ENCODE measurements around the gene FAM20A.

FAM20A gene

DNA sequence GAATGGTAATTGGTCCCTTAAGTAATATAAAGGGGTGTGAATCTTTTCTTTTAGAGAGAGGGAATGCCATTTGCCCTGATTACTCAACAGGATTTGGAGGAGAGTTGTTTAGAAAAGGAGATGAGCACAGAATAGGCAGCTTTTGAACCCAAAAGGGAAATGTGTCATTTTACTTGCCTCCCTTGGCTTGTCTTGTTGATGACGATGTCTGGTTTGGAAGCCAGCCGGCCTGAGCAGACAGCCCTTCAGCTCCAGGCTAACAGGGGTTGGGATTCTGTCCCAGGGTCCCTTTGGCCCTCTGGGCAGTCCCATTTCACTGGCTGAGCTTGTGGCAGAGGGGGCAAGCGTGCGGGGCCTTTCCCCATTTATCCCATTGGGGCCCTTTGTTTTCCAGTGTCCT is 111.2 kb downstream of the FAM20A start:
- no peak for DNase-seq

All from EL (cell line).